DND-41 (cell line): ENCODE measurements around the gene MEIOC.

Experiments
- EZH2 ChIP-seq: IDR thresholded peaks from 3 replicates; pipeline ENCODE4 v1.6.1; 2012; ENCODE audit warnings: borderline replicate concordance, low read depth, mild to moderate bottlenecking, moderate library complexity, low read length, inconsistent platforms; ENCODE audit not compliant: severe bottlenecking
- TF ChIP-seq, protein P1 (sequence below): IDR thresholded peaks from 2 replicates; pipeline ENCODE4 v1.5.1; 2012; ENCODE audit warnings: borderline replicate concordance, low read length, moderate library complexity, mild to moderate bottlenecking; ENCODE audit not compliant: poor library complexity, severe bottlenecking; ENCODE audit errors: extremely low read depth

DNA sequence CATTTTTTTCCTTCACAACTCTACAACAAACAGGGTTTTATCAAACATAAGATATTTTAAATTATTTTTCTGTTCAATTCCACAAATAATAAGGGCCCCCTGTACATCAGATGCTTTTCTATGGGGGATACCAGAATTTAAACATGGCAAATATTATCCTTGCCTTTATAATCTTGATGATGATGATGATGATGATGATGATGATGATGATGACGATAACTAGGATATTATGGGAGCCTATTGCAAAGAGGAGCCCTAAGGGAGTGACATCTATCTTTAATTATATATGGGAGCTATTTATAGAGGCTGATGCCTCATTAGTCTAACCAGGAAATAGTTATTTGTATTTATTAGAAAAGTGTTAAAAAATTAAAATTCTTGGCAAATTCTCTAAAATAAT lies 6.8 kb downstream of the MEIOC start:
- TF ChIP-seq, protein P1, sequence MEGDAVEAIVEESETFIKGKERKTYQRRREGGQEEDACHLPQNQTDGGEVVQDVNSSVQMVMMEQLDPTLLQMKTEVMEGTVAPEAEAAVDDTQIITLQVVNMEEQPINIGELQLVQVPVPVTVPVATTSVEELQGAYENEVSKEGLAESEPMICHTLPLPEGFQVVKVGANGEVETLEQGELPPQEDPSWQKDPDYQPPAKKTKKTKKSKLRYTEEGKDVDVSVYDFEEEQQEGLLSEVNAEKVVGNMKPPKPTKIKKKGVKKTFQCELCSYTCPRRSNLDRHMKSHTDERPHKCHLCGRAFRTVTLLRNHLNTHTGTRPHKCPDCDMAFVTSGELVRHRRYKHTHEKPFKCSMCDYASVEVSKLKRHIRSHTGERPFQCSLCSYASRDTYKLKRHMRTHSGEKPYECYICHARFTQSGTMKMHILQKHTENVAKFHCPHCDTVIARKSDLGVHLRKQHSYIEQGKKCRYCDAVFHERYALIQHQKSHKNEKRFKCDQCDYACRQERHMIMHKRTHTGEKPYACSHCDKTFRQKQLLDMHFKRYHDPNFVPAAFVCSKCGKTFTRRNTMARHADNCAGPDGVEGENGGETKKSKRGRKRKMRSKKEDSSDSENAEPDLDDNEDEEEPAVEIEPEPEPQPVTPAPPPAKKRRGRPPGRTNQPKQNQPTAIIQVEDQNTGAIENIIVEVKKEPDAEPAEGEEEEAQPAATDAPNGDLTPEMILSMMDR = no peak
- no peak for TF ChIP-seq EZH2
